SIG-M5 (cell line): Measurements from ENCODE around the gene C1orf174.

ENCODE experiments used
- DNase-seq: peaks from one replicate; lab custom pipeline; 2025; lab: John Stamatoyannopoulos, UW

Gene C1orf174

DNA sequence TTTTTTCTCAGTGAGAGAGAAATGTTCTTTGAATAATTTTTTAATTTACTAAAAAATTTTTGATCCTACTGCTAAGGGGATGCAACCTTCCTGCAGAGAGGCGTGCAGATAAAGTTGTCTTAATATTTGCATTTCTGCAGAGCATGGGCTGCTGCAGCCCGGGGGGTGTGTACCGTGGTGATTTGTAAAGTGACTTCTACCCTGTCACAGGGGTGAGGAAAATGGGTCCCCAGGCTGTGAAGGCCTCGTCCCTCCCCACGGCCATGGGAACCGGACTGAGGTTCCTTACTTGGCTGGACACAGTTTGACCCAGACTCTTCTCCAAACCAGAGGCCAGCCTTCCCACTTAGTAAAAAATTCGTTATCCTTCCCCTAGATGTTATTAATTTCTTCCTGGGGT is 9.5 kb upstream of the C1orf174 start:
- no peak for DNase-seq

DNA sequence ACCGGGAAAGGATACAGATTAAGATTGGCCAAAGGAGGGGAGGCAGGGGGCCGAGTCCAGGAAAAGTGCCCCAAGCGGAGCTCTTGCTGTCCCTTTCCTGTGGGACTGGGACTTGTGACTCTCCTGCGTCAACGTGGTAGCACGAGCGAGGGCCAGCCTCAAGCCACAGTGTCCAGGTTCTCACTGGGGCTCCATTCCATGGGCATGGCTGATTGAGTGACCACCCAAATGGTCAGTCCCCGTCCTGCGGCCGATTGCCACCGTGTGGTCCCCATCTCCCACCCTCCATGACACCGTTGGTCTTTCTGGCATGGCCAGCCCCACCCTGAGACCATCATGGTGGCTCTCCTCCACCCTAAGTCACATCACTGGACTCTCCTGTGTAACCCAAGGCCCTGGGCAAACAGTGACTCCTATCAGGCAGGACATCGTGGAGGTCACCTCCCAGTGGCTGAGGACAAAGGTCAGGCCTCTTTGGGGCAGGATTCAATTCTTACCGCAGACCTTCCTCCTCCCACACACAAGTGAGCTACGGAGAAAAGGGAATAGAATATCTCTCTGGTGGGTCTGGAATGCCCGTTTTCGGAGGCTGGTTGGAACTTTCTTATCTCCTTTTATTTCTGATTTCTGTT is 8.9 kb upstream of the C1orf174 start:
- DNase-seq = no peak

GRCh38 chr1:3907621-3908165 is 7.6 kb upstream of the C1orf174 start:
- DNase-seq = no peak

DNA sequence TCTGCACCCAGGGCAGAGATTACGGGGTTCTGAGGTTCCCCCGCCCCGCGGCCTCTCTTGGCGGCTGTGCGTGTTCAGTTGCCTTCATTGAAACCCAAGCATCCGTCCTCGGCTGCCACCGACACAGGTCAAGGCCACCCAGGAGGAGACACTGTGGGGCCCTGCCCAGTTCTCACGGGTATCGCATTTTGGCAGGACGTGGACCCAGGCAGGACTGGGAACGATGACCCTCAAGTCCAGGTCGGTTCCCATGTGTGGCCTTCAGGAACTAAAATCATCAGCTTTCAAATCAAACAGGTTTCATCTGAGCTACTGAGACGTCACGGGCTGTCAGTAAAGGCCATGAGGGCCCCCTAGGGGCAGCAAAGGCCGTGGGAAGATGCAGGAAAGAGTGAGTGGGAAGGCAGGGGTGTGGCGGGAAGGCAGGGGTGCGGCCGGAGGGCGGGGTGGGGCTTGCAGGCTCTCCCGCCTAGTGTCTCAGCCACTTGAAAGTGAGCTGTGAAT is 7.0 kb upstream of the C1orf174 start:
- no peak for DNase-seq

GRCh38 chr1:3906672-3907020 is 6.6 kb upstream of the C1orf174 start:
- no peak for DNase-seq

- no peak for DNase-seq
These were observed 6.0 kb upstream of the C1orf174 start for GRCh38 chr1:3905953-3906671.

GRCh38 chr1:3905266-3905952 is 5.3 kb upstream of the C1orf174 start:
- DNase-seq = no peak

- no peak for DNase-seq
These were observed 4.7 kb upstream of the C1orf174 start for GRCh38 chr1:3904843-3905185.

DNA sequence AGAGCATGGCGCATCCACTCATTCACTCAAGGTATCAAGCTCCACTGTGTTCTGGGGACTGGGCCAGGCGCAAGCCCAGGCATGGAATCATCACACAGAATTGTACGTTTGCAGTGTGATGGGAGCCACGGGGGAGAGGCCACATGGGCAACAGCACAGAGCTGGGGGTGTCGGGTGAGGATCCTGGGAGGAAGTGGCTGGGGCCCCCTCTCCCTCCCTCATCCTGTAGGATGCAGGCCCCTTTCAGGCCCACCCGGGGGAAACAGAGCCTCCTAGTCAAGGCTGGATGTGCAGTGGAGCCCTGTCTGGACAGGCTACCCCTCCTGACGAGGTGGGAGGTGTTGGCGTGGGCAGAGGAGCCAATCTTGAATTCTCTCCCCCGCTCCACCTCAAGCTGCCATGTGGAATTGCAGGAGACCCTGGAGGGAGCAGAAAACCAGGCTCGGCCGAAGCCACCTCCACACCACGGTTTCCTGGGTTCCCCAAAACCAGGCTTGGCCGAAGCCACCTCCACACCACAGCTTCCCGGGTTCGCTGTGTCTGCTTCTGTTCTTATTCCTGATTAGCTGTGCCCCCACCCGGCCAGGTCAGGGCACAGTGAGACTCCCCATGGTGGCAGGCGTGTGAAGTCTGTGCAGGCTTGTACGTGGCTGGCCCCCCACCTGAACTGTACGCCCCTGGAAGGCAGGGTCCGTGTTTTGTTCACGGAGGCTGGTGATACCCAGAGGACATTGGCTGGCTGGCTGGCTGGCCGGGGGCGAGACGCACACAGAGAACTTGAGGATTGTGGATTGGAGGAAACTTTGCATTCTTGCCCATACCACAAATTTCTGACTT is 4.2 kb upstream of the C1orf174 start:
- no peak for DNase-seq

GRCh38 chr1:3903141-3904005 is 3.3 kb upstream of the C1orf174 start:
- no peak for DNase-seq

GRCh38 chr1:3902571-3903091 is 2.6 kb upstream of the C1orf174 start:
- no peak for DNase-seq

DNA sequence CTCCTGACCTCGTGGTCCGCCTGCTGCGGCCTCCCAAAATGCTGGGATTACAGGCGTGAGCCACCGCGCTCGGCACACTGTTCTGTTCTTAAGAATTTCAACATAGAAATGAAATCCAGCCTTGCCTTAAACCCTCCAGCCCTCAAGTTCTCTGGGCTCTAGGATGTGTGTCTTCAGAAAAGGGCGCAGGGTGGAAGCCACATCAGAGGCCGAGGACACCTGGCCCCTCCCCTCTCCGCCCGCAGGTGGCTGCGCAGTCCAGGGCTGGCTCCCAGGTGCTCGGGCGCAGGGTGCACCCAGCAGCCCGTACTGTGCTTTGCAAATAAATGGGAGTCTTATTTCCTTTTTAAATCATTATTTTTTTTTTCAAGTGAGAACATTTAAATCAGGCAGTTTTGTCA is 2.0 kb upstream of the C1orf174 start:
- no peak for DNase-seq

DNA sequence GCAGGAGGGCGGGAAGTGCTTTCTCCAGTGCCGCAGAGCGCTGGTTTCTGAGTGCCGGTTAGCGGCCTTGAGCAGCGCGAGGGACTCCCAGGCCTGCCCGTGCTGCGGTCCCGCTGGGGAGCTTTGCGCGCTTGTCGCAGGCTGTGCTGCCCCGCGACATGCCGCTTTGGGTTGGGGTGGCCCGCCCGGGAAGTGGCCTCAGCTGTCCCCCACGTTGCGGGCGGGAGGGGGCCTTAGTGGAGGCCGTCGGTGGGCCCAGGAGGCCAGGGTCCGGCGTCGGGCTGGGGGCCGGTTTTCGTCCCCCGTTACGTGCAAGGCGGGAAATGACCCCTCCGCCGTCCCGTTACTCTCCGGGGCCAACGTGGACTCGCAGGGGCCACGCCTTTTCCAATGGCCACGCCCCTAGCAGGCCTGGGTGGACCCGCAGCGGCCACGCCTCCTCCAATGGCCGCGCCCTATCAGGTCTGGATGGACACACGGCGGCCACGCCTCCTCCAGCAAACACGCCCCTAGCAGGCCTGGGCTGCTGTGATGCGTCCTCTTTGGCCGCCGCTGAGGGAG is 977 bp upstream of the C1orf174 start:
- no peak for DNase-seq

- DNase-seq = no peak
These were observed 320 bp downstream of the C1orf174 start for GRCh38 chr1:3899754-3900149.

DNA sequence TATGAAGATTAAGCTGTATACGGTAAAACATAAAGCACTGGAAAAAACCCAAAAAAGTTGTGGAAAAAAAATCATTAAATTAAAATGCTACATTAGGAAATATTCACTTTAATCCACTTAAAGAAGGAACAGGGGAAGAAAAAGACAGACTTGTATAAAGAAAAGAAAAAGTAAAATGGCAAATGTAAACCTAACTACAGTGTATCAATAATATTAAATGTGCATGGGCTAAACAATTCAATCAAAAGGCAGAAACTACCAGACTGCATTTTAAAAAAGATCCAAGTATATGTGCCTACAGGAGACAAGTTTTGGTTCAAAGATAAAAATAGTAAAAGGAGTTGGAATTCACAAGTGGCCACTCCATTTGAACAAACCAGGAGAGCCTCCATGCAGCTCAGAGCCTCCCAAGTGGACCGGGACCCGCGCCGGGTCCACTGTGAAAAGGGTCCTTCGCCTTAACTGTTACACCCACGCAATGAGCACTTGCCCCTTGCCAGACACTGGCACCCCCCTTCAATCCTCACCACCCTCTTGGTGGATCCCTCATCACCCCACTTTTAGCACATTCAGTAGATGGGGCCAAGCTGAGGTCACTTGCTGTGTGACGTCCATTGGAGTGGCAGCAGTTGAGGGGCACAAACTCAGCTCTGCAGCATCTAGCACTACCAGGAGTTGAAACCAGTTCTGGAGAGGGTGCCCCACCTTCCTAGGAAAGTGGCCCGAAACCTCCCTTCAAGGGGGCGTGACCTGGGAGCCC is 898 bp downstream of the C1orf174 start:
- no peak for DNase-seq

- no peak for DNase-seq
These were observed 1.7 kb downstream of the C1orf174 start for GRCh38 chr1:3898475-3898735.

DNA sequence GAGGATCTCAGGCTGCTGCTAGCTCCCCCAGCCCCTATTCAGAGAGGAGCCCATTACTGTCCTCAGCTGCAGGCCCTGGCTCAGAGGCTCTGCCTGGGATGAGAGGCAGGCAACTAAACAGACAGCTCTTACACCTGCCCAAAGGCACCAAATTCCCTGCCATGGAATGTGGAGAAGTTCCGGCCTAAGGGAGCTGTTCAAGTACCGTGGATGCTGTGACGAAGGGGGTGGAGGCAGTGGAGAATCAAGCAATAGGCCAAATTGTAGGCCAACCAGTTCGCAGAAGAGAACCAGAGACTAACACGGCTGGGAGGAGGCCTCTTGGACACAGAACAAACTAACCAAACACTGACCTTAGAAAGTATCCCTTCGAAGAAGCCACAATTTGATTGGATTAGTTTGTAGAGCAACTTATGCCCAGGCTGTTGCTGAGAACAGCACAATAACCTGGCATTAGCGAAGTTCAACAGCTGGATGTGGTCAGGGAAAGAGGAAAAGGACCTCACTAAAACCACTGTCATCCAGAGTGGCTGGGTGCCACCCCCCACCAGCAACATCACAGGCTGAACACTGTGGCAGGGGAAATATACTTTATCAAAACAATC is 3.6 kb downstream of the C1orf174 start:
- DNase-seq = no peak

- DNase-seq = no peak
These were observed 4.1 kb downstream of the C1orf174 start for GRCh38 chr1:3895951-3896325.

DNA sequence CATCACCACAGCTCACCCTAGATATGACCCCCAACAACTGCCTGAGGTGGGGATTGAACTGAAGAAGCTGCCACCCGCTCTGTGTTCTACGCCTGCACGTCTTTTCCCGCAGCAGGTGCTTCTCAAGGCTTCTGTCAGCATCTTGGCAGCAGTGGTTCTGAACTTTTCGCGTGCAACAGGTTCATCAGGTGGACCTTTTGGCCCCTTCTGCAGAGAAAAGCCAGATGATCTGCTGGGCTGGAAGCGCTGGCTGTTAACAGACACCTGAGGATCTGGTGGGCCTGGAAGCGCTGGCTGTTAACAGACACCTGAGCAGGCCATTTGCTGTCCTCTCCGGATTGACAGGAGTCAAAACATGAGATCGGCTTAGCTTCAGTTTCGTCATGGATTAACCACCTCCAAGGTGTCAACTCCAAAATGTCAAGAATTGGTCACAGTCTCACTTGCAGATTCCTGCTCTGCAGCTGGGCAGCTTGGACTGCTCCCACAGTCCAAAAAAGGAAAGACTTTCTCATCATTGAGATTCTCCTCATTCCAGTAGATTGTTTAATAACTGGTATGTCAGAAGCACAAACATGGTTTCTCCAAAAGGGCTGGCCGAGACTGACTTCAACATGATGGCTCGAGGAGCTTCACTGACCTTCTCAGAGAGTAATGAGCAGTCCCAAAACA is 4.7 kb downstream of the C1orf174 start:
- DNase-seq = no peak
